ENCODE measurements around the gene POLR3E.
"Not testable (repeated sequence)": the region's sequence is repeated elsewhere in the genome, so short reads cannot be mapped to it uniquely, and the experiment has no call there.

The POLR3E gene

DNA sequence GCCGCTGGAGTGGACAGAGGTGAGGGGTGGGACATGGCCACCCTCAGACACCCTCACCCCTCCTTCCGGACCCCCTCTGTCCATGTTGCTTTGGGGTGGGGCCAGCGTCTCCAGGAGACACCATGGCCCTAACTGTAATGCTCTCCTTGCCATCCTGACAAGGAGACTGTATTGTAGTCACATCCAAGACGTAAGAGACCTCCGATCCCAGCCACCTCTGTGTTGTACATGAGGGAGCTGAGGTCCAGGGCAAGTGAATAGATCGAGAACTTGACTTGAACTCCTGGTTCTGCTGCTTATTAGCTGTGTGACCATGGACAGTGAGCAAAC is 30.2 kb downstream of the POLR3E start:
- DNase-seq (ENCODE audit: low read depth, low spot score): no peak
- no peak overlapping the region for H3K27ac ChIP-seq

DNA sequence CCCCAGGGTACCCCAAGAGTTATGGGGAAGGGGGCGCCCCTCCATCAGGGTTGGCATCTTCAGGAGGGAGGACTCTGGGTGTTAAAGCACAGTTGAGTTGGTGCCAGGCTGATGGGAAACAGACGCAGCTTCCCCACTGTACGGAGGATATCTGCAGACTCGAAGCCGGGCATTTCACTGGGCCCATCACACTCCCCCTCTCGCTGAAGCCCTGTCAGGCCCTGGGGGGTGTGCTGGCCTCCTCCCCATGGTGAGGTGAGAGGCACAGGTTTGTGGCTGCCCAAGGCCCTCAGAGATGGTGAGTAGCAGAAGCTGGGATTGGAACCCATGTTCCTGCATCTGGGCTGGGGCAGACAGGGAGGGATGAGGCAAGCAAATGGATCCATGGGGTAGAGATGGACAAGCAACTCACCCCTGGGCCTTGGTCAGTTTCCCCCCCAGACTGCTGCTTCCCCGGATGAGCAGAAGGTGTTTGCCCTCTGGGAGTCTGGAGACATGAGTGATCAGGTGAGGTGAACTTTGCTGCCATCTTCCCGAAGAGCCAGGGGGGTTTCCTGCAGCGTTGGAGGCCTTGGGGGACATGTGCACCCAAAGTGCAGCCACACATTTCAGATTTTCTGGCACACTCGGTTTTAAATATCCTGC is 31.0 kb downstream of the POLR3E start:
- no peak for DNase-seq (ENCODE audit: low read depth, low spot score)
- H3K27ac ChIP-seq: no peak overlapping the region

DNA sequence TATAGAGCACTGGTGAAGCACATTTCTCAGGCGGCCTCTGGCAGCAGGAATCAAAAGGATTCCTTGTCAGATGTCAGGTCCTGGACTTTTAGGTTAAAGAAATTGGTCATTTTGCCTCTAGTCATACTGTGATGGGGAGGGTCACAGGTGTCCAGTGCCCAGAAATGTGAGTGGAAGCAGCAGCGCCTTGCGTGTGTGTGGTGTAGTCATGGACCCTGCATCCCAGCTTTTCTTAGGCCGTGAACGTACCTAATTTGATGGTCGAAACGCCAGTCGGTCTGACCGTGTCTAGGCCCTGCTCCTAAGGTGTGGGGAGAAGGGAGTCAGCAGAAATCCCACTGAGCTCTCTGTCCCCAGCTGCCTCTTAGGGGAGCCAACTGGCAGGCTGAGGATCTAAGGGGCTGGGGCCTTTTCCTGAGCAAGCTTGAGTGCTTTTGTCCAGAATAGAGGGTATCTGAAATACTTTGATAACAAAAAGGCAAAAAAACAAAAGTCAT is 32.0 kb downstream of the POLR3E start:
- DNase-seq (ENCODE audit: low read depth, low spot score): no peak
- no peak overlapping the region for H3K27ac ChIP-seq

DNA sequence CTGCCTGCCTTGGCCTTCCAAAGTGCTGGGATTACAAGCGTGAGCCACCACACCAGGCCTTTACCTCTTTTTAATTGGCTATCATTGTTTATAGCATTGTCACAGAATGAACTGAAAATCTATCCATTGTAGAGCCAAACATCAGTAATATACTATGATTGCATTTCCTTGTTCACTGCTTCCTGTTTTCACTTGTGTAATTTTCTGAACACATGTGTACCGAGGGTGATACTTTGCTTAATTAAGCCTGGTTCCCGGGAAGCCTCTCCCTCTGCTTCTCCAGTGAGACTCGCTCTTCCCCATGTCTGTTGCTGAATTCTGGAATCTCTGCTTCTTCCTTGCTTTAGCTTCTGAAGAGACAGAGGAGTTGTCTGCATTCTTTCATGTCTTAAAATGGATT is 33.1 kb downstream of the POLR3E start:
- H3K27ac ChIP-seq: no peak overlapping the region
- DNase-seq (ENCODE audit: low read depth, low spot score): no peak

DNA sequence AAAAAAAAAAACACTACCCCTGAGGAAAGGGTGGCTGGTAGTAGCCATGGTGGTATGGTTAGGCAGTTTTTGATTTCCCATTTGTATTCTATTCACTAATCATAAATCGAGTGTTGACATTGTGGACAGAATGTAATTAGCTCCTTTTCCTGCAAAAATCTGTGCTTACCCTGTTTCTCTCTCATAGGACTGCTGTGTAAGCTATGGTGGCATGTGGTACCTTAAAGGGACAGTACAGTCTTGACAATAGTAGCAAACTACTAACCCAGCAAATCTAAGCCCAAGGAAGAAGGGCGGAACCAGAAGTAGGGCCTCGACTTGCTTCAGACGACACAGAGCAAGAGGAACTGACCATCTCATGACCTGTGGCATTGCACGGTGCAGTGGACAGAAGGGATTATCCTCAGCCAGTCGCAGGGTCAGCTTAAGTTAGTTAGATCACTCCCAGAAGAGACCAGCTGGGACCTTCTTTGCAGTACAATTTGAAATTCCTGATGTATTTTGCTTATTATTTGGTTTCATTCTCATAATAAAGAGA is 36.3 kb downstream of the POLR3E start:
- no peak for DNase-seq (ENCODE audit: low read depth, low spot score)

DNA sequence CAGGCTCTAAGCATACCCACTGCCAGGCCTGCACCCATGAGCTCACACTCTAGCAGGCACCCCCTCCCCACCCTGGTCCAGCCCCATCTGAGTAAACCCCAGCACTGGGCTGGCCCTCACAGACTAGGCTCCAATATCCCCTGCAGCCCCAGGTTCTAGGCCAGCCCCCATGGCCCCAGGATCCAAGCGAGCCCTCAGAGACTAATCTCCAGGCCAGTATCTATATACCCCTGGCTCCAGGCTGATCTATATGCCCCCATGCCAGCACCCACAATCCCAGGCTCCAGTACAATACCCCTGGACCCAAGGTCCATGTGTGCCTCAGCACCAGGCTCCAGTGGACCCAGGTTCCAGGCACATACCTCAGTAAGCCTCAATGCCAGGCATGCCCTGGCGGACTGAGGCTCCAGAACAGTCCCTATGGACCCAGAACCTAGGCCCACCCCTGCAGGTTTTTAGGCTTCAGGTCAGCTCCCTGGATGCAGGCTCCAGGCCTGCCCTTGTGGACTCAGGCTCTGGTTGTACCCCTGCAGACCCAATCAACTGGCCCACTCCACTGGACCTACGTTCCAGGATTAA is 38.5 kb downstream of the POLR3E start:
- H3K27ac ChIP-seq: no peak overlapping the region
- DNase-seq (ENCODE audit: low read depth, low spot score): no peak

More for the DNA sequence above, 36.3 kb downstream of the POLR3E start:
- no peak overlapping the region for H3K27ac ChIP-seq

DNA sequence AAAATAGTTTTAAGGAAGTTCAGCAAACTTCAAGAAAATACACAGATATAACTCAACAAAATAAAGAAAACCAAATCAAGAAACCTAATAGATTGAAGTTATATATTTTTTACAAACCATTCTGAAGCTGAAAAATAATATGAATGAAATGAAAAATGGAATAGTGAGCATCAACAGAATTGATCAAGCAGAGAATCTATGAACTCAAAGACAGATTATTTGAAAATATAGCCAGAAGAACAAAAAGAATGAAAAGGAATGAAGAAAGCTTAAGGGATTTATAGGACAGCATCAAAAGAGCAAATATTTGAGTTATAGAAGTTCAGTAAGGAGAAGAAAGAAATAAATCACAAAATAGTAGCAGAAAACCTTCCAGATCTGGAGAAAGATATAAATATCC is 39.4 kb downstream of the POLR3E start:
- DNase-seq (ENCODE audit: low read depth, low spot score): no peak
- H3K27ac ChIP-seq: no peak overlapping the region

DNA sequence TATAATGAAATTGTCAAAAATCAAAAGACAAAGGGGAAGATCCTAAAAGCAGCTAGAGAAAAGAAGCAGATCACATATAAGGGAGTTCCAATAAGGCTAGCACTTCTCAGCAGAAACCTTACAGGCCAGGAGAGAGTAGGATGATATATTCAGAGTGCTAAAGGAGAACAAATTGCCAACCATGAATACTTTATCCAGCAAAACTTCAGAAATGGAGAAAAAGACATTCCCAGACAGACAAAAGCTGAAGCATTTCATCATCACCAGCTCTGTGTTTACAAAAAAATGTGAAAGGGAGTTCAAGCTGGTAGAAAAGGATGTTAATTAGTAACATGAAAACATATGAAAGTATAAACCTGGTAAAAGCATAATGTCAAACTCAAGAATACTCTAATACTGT is 39.8 kb downstream of the POLR3E start:
- DNase-seq (ENCODE audit: low read depth, low spot score): no peak
- no peak overlapping the region for H3K27ac ChIP-seq

DNA sequence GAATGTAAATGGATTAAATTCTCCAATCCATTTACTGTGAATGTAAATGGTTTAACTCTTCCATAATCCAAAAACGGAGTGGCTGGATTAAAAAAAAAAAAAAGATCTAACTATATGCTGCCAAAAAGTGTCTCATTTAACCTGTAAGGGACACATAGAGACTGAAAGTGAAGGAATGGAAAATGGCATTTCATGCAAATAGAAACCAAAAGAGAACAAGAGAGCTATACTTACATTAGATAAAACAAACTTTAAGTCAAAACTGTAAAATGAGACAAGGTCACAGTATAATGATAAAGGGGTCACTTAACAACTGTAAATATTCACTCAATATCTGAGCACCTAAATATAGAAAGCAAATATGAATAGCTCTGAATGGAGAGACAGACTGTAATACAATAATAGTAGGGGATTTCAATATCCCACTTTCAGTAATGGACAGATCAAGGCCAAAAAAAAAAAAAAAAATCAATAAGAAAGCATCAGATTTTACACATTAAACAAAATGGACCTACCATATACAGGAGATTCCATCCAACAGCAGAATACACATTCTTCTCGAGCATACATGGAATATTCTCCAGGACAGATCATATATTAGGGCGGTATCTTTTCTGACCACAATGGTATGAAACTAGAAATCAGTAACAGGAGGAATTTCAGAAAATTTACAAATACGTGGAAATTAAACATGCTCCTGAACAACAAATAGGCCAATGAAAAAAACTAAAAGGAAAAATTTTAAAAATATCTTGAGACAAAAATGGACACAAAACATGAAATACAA is 40.8 kb downstream of the POLR3E start:
- H3K27ac ChIP-seq: no peak overlapping the region
- DNase-seq (ENCODE audit: low read depth, low spot score): no peak

DNA sequence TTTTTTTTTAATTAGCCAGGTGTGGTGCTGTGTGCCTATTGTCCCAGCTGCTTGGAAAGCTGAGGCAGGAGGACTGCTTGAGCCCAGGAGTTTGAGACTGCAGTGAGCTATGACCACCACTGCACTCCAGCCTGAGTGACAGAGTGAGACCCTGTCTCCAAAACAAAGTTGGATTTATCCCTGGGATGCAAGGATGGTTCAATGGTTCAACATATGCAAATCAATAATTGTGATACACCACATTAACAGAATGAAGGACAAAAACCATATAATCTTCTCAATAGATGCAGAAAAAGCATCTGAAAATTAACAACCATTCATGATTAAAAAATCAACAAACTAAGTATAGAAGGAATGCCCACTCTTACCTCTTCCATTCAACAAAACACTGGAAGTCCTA is 43.7 kb downstream of the POLR3E start:
- no peak for DNase-seq (ENCODE audit: low read depth, low spot score)
- no peak overlapping the region for H3K27ac ChIP-seq

DNA sequence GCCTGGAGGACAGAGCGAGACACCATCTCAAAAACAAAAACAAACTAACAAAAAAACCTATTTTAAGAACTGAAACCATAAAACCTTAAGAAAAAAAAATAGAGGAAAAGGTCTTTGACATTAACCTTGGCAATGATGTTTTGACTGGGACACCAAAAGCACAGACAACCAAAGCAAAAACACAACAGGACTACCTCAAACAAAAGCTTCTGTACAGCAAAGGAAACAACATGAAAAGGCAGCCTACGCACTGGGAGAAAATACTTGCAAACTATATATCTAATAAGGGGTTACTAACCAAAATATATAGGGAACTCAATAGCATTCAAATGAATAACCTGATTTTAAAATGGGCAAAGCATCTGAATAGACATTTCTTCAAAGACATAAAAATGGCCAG is 44.9 kb downstream of the POLR3E start:
- DNase-seq (ENCODE audit: low read depth, low spot score): no peak
- no peak overlapping the region for H3K27ac ChIP-seq

DNA sequence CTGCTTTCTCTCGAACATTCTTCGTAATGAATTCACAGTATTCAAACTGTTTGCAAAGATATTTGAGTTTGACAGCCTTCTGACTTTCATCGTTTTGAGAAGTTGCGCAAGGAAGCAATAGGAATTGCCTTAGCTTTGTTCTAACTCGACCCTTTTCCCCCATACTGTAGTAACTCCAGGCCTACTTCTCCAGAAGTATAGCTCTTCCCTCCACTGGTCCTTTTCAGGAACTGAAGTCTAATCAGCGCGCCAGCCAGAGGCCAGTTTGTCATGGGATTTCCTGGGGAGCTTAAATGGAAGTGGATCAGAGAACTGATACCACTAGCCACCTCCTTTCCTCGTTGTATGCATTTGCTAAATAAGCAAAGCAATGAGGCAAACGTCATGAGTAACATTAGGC is 49.3 kb downstream of the POLR3E start:
- peak overlapping the region; percentile 41 for H3K27ac ChIP-seq
- DNase-seq (ENCODE audit: low read depth, low spot score): no peak

DNA sequence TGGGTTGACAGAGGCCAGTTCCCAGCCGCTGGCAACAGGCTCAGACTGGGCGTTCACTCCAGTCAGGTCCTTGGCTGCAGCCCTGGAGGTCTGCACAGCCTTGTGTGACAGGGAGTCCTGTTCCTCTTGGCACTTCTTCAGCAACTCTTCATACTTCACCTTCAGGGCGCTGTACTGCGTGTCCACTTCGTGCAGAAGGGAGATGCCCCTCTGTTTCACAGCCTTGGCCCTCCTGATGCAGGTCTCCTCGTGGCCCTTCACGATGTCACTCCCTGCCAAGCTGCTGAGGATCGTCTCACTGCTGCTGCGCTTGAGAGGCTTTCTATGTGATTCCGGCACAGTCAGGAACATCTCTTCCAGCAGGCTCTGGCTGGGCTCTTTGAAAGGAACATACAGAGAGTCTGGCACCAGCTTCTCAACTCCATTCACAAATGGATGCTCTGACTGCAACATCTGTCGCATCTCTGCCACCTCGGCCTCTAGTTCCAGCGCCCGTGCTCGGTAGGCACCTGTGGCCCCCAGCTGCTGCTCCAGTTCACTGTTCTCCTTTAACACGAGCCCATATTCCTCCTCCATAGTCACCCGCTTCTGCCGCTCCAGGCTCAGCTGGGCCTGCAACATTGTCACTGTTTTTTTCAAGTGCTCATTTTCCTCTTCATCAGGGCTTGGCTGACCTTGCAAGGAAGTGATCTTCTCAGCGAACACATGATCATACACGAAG is 50.1 kb downstream of the POLR3E start:
- H3K27ac ChIP-seq: peak overlapping the region; percentile 41
- no peak for DNase-seq (ENCODE audit: low read depth, low spot score)

DNA sequence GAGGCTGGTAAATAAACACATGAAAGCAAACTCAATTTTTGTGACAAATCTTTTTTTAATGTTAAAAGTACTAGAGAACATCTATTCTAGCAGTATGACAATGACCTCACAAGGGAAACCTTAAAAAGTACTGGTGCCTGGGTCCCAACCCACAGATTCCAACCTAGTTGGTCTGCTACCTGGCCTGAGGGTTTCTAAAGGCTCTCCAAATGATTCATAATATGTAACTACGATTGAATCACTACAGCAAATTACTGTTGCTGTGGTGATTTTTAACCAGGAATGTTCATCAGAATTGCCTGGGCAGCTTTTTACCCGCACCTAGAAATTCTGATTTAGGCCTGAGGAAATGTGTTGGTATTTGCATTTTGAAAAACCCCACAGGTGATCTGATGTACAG is 51.1 kb downstream of the POLR3E start:
- H3K27ac ChIP-seq: peak overlapping the region; percentile 71
- DNase-seq (ENCODE audit: low read depth, low spot score): peak; percentile 20

DNA sequence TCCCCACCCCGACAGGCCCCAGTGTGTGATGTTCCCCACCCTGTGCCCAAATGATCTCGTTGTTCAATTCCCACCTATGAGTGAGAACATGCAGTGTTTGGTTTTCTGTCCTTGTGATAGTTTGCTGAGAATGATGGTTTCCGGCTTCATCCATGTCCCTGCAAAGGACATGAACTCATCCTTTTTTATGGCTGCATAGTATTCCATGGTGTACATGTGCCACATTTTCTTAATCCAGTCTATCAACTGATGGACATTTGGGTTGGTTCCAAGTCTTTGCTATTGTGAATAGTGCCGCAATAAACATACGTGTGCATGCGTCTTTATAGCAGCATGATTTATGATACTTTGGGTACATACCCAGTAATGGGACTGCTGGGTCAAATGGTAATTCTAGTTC is 53.8 kb downstream of the POLR3E start:
- not testable (repeated sequence) for H3K27ac ChIP-seq

DNA sequence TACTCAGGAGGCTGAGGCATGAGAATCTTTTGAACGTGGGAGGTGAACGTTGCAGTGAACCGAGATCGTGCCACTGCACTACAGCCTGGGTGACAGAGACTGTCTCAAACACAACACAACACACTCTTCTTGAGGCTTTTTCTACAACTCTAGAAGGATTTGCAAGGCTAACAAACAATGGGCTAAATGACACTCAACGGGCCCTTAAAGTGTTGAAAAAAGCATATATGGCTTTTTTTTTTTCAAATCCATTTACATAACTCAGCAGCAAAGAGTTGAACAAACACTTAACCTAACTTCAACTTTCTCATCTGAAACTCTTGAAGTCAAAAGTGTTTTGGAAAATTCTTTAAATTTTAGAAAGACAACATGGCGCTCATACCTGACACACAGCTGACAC is 54.9 kb downstream of the POLR3E start:
- no peak for DNase-seq (ENCODE audit: low read depth, low spot score)
- H3K27ac ChIP-seq: no peak overlapping the region

More for the DNA sequence above, 53.8 kb downstream of the POLR3E start:
- not testable (repeated sequence) for DNase-seq (ENCODE audit: low read depth, low spot score)

DNA sequence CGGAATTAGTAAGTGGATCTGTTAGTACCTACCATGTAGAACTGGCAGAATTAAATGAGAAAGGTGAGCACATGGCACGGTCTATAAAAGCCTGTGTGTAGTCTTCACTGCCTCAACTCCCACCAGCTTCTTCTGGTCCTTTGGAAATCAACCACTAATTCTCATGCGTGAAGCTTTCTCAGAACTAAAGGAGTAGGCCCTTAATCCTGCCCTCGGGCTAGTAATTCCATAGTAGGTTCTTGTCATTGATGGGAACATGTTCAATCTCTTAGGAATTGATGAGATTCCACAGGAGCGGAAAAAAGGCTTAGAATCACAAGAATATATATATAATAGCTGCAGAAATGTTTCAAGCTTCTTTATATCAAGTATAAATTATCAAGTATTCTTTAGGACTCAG is 55.5 kb downstream of the POLR3E start:
- no peak overlapping the region for H3K27ac ChIP-seq

DNA sequence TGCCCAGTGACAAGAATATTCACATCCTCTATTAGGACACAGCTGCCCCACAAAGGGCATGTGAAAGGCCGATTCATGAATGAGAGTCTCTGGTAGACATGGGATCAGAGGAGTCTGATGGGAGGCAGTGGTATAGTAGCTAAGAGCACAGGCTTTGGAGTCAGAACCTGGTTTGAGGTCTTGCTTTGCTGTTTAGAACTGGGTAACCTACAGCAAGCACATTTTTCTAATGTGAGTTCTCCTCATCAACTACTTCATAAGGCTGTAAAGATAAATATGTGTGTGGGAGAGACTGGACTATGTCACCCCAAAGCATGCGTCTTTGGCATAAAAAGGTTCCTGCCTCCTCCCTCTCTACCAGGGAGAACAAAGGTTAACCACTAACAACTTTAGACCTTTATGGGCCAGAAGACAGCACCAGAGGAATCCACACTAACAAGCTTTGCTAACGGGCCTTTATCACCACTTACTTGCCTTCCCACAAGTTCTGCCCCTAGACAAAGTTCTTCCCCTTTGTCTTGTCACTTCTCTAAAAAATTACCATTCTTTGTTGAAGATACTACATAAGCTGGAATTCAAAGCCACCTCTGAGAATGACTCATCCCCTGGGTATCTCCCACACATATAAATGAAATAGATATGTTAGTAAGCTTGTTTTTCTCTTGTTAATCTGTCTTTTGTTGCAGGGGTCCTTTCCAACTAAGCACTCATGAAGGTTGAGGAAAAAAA is 56.1 kb downstream of the POLR3E start:
- H3K27ac ChIP-seq: peak overlapping the region; percentile 12
- no peak for DNase-seq (ENCODE audit: low read depth, low spot score)

More for the DNA sequence above, 55.5 kb downstream of the POLR3E start:
- DNase-seq (ENCODE audit: low read depth, low spot score): no peak

DNA sequence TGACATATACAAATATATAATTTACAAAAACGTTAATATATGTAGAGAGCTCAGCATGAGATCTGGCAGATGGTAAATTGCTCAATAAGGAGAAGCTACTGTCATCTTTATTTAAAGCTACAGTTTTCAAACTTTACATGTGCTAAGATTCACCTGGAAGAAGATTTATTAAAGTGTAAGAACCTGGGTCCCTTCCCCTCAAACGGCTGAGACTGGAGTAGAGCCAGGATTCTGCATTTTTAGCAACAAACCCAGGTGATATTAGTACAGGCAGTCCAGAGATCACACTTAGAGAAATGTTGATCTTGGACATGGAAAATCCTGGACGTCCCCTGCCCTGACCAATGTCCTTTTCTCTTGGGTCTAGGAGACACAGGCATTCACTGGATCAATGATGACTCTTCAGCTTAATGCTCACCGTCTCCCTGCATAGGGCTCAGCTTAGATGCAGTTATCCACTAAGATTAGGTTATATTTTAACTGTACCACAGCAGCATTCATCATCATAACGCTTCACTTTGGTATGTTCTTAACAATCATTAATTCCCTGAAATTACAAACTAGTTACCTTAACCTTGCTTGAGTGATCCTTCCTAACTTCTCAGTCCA is 56.8 kb downstream of the POLR3E start:
- DNase-seq (ENCODE audit: low read depth, low spot score): no peak
- peak overlapping the region; percentile 12 for H3K27ac ChIP-seq

Measured in epithelial cell of prostate (primary cell).